HEK293 (cell line): ENCODE measurements around the gene FCMR.

ENCODE experiments used
- CTCF ChIA-PET: fragments of 350-600 bp; formaldehyde crosslinking; extraction: SDS; loops from one replicate; lab custom pipeline; 2021; ENCODE audit warnings: antibody characterized with exemption; lab: Yijun Ruan, JAX
- POLR2A ChIA-PET: fragments of 300-600 bp; formaldehyde crosslinking; extraction: SDS; loops from one replicate; lab custom pipeline; 2020; ENCODE audit warnings: antibody characterized with exemption, inconsistent platforms; lab: Yijun Ruan, JAX
- H3K27ac ChIP-seq: fragments of 200-500 bp; sonication (Bioruptor generic); 2 replicates; pipeline ENCODE4 v1.5.1; 2014; ENCODE audit warnings: low read depth, low read length, control low read depth, inconsistent platforms; ENCODE audit errors: extremely low read depth
- H3K36me3 ChIP-seq, 2 experiments: fragments of 200-500 bp in 1 of 2; sonication (Bioruptor generic) in 1 of 2; 1 replicate in 1 of 2; 2 replicates in 1 of 2; pipeline ENCODE4 v1.5.1; 2014 to 2017; ENCODE audit warnings: inconsistent platforms in 2 of 2, low read length in 2 of 2; ENCODE audit not compliant: control insufficient read depth in 2 of 2, insufficient read depth in 1 of 2
- H3K4me1 ChIP-seq: fragments of 200-500 bp; sonication (Bioruptor generic); 2 replicates; pipeline ENCODE4 v1.5.1; 2014; ENCODE audit warnings: mild to moderate bottlenecking, low read length, inconsistent platforms; ENCODE audit not compliant: control insufficient read depth, insufficient read depth
- H3K4me3 ChIP-seq: 2 replicates; pipeline ENCODE4 v1.5.1; 2011; ENCODE audit warnings: low read depth, mild to moderate bottlenecking, control low read depth, low read length, moderate library complexity
- H3K9me3 ChIP-seq: fragments of 200-500 bp; sonication (Bioruptor generic); 2 replicates; pipeline ENCODE4 v1.5.1; 2014; ENCODE audit warnings: low read depth, low read length, inconsistent platforms; ENCODE audit not compliant: control insufficient read depth, insufficient read depth
- KLF7 ChIP-seq: fragments of 450-650 bp; formaldehyde crosslinking; IDR thresholded peaks from 2 replicates; pipeline ENCODE4 v1.5.1; 2016; ENCODE audit warnings: missing biosample characterization, missing genetic modification characterization, borderline replicate concordance
- MYNN ChIP-seq: fragments of 450-650 bp; formaldehyde crosslinking; IDR thresholded peaks from 2 replicates; pipeline ENCODE4 v1.5.1; 2016; ENCODE audit warnings: missing biosample characterization, missing genetic modification characterization, borderline replicate concordance
- SALL2 ChIP-seq: fragments of 450-650 bp; formaldehyde crosslinking; IDR thresholded peaks from 2 replicates; pipeline ENCODE4 v1.5.0; 2017; ENCODE audit warnings: missing biosample characterization, mild to moderate bottlenecking, missing genetic modification characterization, borderline replicate concordance
- SETDB1 ChIP-seq: IDR thresholded peaks from one replicate; pipeline ENCODE4 v1.6.1; 2017; ENCODE audit warnings: mild to moderate bottlenecking, low read length, moderate library complexity, mixed read lengths; ENCODE audit not compliant: insufficient read length
- ZBTB48 ChIP-seq: fragments of 450-650 bp; formaldehyde crosslinking; IDR thresholded peaks from 2 replicates; pipeline ENCODE4 v1.5.1; 2016; ENCODE audit warnings: missing biosample characterization, missing genetic modification characterization
- ZNF18 ChIP-seq: fragments of 450-650 bp; formaldehyde crosslinking; IDR thresholded peaks from 2 replicates; pipeline ENCODE4 v1.5.1; 2016; ENCODE audit warnings: missing biosample characterization, missing genetic modification characterization
- ZNF211 ChIP-seq: fragments of 450-650 bp; formaldehyde crosslinking; IDR thresholded peaks from 2 replicates; pipeline ENCODE4 v1.5.1; 2016; ENCODE audit warnings: low read depth, missing biosample characterization, missing genetic modification characterization
- ZNF266 ChIP-seq: fragments of 450-650 bp; formaldehyde crosslinking; IDR thresholded peaks from 2 replicates; pipeline ENCODE4 v1.5.1; 2016; ENCODE audit warnings: missing biosample characterization, missing genetic modification characterization, low read depth
- ZNF280C ChIP-seq: fragments of 450-650 bp; formaldehyde crosslinking; IDR thresholded peaks from 2 replicates; pipeline ENCODE4 v1.5.1; 2016; ENCODE audit warnings: missing biosample characterization, missing genetic modification characterization
- ZNF280D ChIP-seq: fragments of 450-650 bp; formaldehyde crosslinking; IDR thresholded peaks from 2 replicates; pipeline ENCODE4 v1.5.1; 2016; ENCODE audit warnings: missing biosample characterization, missing genetic modification characterization
- ZNF621 ChIP-seq: fragments of 450-650 bp; formaldehyde crosslinking; IDR thresholded peaks from 2 replicates; pipeline ENCODE4 v1.5.1; 2017; ENCODE audit warnings: missing biosample characterization, missing genetic modification characterization
- ZNF624 ChIP-seq: fragments of 450-650 bp; formaldehyde crosslinking; IDR thresholded peaks from 2 replicates; pipeline ENCODE4 v1.5.1; 2017; ENCODE audit warnings: missing biosample characterization, missing genetic modification characterization
- ZNF626 ChIP-seq: fragments of 450-650 bp; sonication (Bioruptor Pico); formaldehyde crosslinking; IDR thresholded peaks from 2 replicates; pipeline ENCODE4 v1.5.1; 2018; ENCODE audit warnings: missing biosample characterization, missing genetic modification characterization, inconsistent platforms
- ZNF677 ChIP-seq: fragments of 450-650 bp; IDR thresholded peaks from 2 replicates; pipeline ENCODE4 v1.5.0; 2018; ENCODE audit warnings: missing biosample characterization, mild to moderate bottlenecking, missing genetic modification characterization, moderate library complexity
- ZNF707 ChIP-seq: fragments of 450-650 bp; formaldehyde crosslinking; IDR thresholded peaks from 2 replicates; pipeline ENCODE4 v1.5.1; 2016; ENCODE audit warnings: missing biosample characterization, missing genetic modification characterization
- ZNF768 ChIP-seq: fragments of 450-650 bp; formaldehyde crosslinking; IDR thresholded peaks from 2 replicates; pipeline ENCODE4 v1.5.1; 2018; ENCODE audit warnings: missing biosample characterization, mild to moderate bottlenecking, missing genetic modification characterization
- ZNF830 ChIP-seq: fragments of 450-650 bp; IDR thresholded peaks from 2 replicates; pipeline ENCODE4 v1.5.0; 2018; ENCODE audit warnings: missing biosample characterization, missing genetic modification characterization, low read depth, mild to moderate bottlenecking, moderate library complexity
- ZSCAN5A ChIP-seq: fragments of 450-650 bp; formaldehyde crosslinking; IDR thresholded peaks from 2 replicates; pipeline ENCODE4 v1.5.1; 2016; ENCODE audit warnings: missing biosample characterization, missing genetic modification characterization

The FCMR gene

GRCh38 chr1:206878456-206878855, 43.3 kb downstream of the FCMR start:
- TF ChIP-seq ZNF266 (tag by site-specific recombination) (peak; percentile 37; the same call in 1 of the 2 replicates), ZNF768 (tag by site-specific recombination) (no peak), ZBTB48 (tag by site-specific recombination) (no peak), KLF7 (tag by site-specific recombination) (no peak), ZNF280C (tag by site-specific recombination) (no peak), ZNF626 (0 out of 2 replicates have a peak, but pooled peaks have one; percentile 19), ZNF621 (tag by site-specific recombination) (no peak), ZNF280D (tag by site-specific recombination) (0 out of 2 replicates have a peak, but pooled peaks have one; percentile 24), ZNF707 (tag by site-specific recombination) (no peak), ZSCAN5A (no peak), MYNN (no peak), SETDB1 (peak; percentile 90), ZNF211 (no peak), ZNF18 (tag by site-specific recombination) (no peak), SALL2 (tag by site-specific recombination) (no peak), ZNF830 (tag by site-specific recombination) (no peak), ZNF624 (tag by site-specific recombination) (no peak), ZNF677 (tag by site-specific recombination) (no peak)
- no peaks in the 10 kb centered on the region for H3K4me1 ChIP-seq
- ChIA-PET CTCF (interaction anchor here (0.7 to 1.2 kb wide), 3 partner anchors 10 to 54 kb away, joined by 3 to 8 read pairs (median 3); partner anchors contain the start of gene IL20), POLR2A (no interaction called here)
- H3K36me3 ChIP-seq = no peaks in the 10 kb centered on the region
- H3K4me3 ChIP-seq = no peak overlapping the region
- no peak overlapping the region for H3K27ac ChIP-seq
- no peaks in the 10 kb centered on the region for H3K9me3 ChIP-seq
